Fibroblast of mammary gland (primary cell): ENCODE results near the gene SLC39A12.

Experiments
- DNase-seq: peaks from one replicate; pipeline ENCODE4 v3.0.0-alpha.2; 2010; ENCODE audit warnings: low read depth
- H3K4me3 ChIP-seq: 2 replicates; pipeline ENCODE4 v1.5.1; 2011; ENCODE audit warnings: low read depth, mild to moderate bottlenecking, low read length, moderate library complexity; ENCODE audit not compliant: control insufficient read depth
- TF ChIP-seq, protein P1 (sequence below): conservative IDR thresholded peaks from 2 replicates; pipeline ENCODE4 v1.5.1; 2011; ENCODE audit warnings: low read depth, low read length, inconsistent platforms; ENCODE audit not compliant: control insufficient read depth, insufficient read depth

SLC39A12 gene

DNA sequence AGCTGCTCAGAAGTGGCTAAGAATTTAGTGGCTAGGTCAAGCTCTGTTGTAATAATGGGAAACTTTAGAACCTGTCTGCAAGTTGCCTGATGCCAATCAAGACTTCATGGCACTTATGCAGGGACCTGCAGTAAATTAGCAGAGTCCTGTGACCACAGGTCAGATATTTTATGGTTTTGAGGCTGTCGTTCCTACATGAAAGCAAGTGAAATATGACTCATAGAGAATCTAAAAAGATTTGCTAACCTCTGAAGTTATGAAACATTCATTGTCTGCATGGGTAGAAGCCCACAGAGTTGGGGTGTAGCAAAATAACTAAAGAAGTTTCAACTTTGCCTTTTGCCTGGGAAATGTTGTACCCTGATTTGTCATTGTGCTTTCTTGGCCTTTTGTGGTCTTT, 32.3 kb downstream of the SLC39A12 start:
- TF ChIP-seq, protein P1, sequence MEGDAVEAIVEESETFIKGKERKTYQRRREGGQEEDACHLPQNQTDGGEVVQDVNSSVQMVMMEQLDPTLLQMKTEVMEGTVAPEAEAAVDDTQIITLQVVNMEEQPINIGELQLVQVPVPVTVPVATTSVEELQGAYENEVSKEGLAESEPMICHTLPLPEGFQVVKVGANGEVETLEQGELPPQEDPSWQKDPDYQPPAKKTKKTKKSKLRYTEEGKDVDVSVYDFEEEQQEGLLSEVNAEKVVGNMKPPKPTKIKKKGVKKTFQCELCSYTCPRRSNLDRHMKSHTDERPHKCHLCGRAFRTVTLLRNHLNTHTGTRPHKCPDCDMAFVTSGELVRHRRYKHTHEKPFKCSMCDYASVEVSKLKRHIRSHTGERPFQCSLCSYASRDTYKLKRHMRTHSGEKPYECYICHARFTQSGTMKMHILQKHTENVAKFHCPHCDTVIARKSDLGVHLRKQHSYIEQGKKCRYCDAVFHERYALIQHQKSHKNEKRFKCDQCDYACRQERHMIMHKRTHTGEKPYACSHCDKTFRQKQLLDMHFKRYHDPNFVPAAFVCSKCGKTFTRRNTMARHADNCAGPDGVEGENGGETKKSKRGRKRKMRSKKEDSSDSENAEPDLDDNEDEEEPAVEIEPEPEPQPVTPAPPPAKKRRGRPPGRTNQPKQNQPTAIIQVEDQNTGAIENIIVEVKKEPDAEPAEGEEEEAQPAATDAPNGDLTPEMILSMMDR: no peak
- no peak overlapping the region for H3K4me3 ChIP-seq
- peak; percentile 67 for DNase-seq

DNA sequence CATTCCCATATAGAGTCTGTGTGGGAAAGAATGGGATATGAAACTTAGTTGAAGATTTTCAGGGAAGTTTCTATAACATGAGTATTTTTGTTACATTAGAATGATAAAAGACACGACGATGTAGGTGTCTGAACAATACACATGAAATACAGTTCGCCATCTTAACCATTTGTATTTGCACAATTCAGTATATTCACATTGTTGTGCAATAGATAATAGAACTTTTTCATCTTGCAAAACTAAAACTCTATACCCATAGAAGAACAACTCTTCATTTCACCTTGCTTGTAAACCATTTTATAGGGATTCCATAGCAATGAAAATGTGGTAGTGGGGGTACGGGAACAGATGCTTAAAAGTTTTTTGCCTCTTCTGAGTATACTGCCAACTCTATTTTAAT, 32.8 kb downstream of the SLC39A12 start:
- no peak for DNase-seq
- TF ChIP-seq, protein P1: no peak
- H3K4me3 ChIP-seq: no peak overlapping the region

DNA sequence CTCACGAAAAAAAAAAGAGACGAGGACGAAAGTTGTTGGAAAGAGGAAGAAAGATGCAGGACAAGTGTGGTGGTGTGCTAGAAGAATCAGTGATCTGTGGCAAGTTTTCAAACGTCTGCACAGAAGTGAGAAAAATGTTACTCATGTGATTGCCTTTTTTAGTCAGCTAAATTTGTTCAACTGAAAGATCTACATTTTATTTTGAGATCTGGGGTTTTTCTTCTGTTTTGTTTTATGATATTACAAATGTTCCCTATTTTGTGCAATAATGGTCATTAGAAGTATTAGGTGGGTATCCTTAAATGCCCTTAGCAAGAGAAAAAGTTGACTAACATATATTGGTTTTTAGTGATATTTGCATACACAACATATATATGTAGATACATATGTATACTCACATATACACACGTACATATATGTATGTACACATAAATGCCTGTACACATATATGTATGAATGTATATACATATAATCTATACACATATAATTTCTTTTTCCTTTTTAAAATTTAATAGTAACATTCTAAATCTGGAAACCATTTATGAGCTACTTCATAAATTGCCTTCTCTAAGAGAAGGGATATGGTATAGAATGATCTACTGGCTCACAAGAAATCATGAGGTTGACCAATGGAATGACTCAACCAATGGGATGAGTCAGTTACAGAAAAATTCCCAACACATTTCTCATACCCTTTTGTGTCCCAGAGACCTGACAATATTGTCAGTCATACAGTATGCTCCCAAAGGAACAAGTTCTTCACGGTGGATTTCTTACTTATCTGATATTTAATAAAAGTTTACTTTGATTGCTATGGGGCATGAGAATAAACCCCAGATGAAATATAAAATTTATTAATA, 38.4 kb downstream of the SLC39A12 start:
- TF ChIP-seq, protein P1: no peak
- H3K4me3 ChIP-seq: no peak overlapping the region
- peak; percentile 96 for DNase-seq

DNA sequence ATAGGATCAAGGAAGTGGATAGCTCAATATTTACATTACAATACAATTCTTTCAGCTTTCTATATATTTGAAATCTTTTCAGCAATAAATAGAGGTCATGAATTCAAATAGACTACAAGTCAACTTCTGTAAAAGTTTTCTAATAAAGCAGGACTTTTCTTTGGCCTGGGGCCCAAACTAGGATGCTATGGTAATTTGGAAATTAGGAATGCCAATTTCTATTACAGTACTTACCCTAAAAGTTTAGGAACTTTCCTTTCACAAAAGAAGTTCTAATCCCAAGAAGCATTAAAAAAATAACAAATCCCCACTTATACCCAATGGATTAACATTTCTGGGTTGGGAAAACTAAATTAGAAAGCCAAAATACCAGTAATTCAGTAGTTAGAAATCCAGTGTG, 40.5 kb downstream of the SLC39A12 start:
- TF ChIP-seq, protein P1: no peak
- H3K4me3 ChIP-seq: no peak overlapping the region
- DNase-seq: no peak

DNA sequence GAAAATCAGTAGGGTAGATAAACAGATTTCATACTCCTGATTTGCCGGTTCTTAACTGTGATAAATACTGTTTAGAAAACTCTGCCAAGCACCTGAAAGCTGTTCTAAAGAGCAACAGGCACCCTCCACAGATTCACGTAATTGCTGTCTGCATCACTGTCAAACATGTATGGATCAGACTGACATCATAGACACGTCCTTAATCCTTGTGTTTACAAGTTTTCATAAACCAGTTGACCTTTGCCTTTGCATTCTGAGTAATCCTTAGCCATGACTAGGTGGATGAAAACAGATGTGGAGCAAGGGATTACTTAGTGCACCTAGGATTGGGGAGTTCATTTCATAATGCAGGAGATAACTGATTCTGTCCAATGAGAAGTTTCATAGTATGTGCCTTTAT, 41.6 kb downstream of the SLC39A12 start:
- TF ChIP-seq, protein P1: no peak
- no peak overlapping the region for H3K4me3 ChIP-seq
- DNase-seq: peak; percentile 98

DNA sequence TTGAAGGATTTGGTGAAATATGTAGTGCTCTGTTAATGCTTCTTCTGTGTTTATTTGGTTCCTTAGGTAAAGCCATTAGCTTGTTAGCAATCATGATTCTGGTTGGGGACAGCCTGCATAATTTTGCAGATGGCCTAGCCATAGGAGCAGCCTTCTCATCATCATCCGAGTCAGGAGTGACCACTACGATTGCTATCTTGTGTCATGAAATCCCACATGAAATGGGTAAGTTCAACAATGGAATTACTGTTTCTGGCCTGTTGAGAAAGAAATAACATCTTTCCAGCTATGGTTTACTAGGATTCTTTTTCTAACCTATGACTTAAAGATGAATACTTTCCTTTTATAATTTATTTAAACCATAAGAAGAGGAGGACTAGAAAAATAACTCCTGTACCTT, 48.9 kb downstream of the SLC39A12 start:
- TF ChIP-seq, protein P1: no peak
- no peak for DNase-seq
- H3K4me3 ChIP-seq: no peak overlapping the region
